DMS114 treated with DMSO at 0.1 percent for 48 hours (cell line): ENCODE results near the gene PGK1.
"Not testable (repeated sequence)": the region's sequence is repeated elsewhere in the genome, so short reads cannot be mapped to it uniquely, and the experiment has no call there.

Source experiments
- DNase-seq: peaks from one replicate; lab custom pipeline; 2025; ENCODE audit not compliant: unreplicated experiment; lab: John Stamatoyannopoulos, UW

Gene PGK1

DNA sequence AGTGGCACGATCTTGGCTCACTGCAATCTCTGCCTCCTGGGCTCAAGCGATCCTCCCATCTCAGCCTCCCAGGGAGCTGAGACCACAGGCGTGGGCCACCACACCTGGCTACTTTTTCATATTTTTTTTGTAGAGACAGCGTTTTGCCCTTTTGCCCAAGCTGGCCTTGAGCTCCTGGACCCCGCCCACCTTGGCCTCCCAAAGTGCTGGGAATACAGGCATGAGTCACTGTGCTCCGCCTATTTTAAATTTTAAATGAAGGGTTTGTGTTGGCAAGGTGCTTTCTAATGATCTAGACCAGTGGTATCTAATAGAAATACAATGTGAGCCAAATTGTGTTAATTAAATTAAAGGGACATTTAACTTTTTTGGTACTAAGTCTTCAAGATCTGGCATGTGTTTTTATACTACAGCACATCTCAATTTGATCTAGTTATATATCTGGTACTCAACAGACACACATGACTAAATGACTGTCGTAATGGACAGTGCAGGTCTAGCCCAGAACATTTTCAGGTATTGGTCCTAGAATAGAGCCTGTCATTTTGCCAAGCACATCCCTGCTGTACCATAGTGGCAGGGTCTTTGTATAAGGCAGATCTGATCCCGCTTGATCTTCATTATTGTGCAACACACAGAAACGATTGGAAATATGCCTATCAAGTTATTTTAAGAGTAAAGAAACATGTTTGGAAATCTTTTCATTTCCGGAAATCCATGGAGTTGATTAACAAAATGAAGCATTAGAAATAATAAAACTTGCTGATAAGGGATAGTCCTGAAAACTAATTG is 7.3 kb downstream of the PGK1 start:
- DNase-seq, result no peak

DNA sequence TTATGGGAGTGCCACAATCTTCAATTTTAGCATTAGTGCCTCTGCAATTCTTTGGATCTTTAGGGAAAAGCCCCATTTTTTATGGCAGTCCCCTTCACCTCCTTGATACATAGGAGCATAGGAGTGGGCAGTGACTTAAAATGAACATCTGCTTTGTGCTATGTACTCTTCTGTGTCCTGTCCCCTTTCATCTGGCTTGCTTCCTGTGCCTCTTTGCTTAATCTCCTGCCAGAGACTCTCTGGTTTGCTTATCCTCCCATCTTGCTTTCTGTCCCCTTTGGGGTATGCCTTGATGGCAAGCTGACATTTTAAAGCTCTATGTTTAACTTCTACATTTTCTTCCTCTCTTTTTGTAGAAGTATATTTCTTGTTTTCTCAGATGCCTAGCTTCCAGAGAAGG is 12.3 kb downstream of the PGK1 start:
- no peak for DNase-seq

DNA sequence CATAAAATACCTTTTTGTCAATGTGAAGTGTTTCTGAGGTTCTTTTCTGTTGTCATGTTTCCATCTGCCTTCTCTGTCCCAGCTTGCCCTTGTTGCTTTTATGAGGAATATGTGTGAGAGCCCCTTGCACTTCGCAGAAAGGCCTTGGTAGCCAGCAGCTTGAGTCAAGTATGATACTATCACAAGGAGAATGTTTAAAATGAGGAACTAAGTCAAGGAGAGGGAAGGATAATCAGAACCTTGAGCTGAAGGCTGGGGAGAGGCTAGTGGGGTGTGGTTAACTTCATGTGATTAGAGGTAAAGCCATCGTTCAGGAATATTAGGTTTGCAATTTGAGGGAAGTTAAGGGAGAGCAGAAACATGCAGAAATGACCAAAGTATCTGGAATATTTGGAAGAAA is 12.7 kb downstream of the PGK1 start:
- DNase-seq, result no peak

DNA sequence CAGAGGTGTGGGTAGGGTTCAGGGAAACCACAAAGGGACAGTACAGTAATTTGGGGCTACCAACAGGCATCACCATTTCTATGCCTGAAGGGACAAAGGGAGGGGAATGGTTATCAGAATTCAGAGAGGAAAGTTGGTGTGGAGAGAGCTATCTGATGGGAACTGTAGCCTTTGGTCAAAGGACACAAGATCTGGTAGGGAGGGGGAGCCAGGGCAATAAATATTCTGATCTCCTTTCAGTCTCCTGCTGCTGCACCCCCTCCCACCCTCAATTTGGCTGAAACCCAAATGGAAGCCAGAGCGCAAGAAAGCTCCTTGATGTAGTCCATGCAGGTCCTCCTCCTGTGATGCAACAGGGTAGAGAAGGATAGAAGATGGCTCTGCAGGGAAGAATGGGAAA is 14.6 kb downstream of the PGK1 start:
- DNase-seq, result no peak

DNA sequence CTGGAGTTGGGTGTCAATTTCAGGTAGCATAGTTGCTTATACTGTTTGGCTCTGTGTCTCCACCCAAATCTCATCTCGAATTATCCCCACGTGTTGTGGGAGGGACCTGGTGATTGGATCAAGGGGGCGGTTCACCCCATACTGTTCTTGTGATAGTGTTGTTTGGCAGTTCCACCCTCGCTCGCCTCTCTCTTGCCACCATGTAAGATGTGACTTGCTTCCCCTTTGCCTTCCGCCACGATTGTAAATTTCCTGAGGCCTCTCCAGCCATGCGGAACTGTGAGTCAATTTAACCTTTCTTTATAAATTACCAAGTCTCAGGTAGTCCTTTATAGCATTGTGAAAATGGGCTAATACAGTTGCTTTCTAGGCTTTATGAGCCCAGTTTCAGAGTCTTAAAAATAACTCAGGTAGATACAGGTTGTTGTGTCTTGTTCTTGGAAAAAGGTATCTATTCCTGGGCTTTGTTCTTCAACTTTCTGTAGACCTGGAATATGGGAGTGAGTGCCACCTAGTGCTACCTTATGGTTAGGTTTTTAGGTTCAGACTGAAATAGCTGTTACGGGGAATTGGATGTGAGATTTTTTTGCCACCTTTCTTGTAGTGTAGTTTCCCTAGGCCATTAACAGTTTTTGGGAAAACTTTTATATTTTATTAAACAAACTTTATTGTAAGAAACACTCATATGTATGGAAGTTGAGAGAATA is 15.6 kb downstream of the PGK1 start:
- no peak for DNase-seq

DNA sequence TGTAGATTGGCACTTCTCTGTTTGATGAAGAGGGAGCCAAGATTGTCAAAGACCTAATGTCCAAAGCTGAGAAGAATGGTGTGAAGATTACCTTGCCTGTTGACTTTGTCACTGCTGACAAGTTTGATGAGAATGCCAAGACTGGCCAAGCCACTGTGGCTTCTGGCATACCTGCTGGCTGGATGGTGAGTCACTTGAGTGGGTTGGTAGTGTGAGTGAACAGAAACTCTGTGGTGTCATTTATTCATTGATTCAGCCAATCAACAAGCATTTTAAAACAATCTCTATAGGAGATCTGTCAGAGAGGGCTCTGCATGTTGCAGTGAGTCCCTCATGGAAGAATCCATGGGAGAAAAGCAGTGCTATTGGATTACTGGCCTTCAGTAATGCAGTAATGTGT is 19.1 kb downstream of the PGK1 start:
- no peak for DNase-seq

DNA sequence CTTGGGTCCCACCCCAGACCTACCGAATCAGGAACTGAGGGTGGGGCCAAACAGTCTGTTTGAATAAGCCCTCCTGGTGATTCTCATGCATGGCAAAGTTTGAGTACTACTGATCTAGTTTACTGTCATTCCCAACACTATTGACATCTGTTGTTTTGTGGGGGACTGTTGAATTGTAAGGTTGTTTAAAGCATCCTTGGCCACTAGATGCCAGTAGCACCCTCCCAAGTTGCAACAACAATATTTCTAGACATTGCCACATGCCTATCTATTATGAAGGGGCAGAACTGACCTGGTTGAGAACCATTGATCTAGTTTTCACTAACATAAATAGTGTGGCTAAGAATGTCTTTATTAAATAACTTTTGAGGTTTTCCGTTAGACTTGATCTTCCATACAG is 20.3 kb downstream of the PGK1 start:
- no peak for DNase-seq

DNA sequence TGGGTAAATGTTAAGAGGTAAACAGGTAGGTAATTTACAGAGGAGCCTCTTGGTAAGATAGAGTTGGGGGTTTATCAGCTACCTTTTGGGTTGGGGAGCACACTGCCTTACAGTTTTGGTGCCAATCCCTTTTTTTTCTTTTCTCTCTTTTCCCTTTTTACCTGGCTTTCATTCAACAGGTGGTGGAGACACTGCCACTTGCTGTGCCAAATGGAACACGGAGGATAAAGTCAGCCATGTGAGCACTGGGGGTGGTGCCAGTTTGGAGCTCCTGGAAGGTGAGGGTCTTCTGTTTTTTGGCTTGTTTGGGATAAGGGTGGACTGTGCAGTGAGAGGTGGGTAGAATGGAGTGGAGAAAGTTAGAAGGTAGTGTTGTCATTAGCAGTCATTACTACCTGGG is 21.1 kb downstream of the PGK1 start:
- no peak for DNase-seq

DNA sequence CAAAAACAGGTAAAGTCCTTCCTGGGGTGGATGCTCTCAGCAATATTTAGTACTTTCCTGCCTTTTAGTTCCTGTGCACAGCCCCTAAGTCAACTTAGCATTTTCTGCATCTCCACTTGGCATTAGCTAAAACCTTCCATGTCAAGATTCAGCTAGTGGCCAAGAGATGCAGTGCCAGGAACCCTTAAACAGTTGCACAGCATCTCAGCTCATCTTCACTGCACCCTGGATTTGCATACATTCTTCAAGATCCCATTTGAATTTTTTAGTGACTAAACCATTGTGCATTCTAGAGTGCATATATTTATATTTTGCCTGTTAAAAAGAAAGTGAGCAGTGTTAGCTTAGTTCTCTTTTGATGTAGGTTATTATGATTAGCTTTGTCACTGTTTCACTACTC is 21.7 kb downstream of the PGK1 start:
- not testable (repeated sequence) for DNase-seq

DNA sequence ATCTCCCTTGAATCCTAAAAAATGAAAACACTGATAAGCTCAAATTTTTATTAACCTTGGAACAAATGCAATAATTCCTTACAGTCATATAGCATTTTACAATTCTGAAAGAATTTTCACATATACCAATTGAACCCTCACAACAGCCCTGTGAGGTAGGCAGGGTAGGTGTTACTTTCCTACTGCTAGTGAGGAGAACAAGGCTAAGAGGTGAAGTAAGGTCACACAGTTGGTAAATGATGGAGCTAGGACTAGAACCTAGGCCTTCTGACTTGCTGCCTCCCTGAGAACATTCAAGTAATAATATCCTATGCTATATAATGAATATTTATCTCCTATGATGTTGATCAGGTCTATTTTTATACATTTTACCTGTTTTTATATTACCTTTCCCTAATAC is 25.7 kb downstream of the PGK1 start:
- no peak for DNase-seq

DNA sequence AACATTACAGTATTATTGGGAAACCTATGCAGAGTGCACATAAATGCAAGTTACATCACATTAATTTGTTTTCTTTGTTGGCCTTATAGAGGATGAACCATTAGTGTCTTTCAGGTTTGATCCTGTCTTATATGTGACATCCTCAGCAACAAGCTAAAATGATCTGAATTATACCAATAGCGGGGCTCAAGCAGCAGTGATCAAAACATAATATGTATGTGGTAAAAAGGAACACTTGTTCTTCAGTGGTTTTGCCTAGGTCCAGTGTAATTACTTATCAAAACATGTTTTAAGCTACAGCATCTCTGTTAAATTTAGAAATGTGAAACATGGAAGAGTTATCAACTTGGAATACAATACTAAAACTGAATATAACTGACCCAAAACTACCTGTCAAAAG is 26.3 kb downstream of the PGK1 start:
- DNase-seq, result no peak

DNA sequence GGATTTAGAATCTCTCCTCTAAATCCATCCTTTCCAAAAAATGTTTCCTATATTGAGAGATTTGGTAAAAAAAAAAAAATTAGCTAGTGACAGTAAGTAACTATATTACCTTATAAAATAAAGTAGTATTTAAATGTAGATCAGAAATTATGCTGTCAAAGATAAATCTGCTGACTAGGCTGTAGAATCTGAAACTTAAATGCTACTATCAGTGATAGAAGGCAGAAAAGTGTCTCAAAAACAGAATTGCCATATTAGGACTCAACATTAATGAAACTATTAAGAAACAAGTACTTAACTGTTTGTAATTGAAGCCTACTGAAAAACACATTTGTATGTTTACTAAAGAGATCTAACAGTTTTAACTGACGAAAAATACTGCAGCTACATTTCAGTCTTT is 27.1 kb downstream of the PGK1 start:
- no peak for DNase-seq

DNA sequence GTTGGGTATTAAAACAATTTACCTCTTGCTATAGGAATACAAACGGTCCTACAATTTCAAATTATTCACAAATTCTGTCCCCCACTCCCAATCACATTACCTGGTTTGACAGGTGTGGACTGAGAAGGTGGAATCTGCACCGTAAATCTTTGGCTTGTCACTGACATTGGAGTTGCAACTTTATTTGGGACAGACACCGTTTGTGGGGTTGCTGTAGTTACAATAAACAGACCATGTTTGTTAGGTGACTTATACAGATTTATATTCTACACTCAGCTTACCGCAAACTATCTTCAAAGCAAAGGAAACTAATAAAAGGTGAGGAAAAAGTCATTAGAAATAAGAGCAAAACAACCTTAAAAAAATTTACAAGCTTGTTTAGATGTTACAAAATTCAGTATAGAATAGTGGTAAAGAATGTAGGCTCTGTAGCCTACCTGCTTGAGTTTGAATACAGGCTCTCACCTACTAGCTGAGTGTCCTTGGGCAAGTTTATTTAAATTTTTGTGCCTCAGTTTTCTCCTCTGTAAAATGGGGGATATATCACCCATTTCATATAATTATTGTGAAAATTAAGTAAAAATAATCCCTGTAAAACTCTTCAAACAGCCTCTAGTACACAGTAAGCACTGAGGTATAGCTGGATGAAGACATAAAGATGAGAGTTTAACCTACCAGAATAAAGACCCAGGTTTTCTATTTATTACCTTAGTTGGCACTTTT is 29.4 kb downstream of the PGK1 start:
- no peak for DNase-seq

DNA sequence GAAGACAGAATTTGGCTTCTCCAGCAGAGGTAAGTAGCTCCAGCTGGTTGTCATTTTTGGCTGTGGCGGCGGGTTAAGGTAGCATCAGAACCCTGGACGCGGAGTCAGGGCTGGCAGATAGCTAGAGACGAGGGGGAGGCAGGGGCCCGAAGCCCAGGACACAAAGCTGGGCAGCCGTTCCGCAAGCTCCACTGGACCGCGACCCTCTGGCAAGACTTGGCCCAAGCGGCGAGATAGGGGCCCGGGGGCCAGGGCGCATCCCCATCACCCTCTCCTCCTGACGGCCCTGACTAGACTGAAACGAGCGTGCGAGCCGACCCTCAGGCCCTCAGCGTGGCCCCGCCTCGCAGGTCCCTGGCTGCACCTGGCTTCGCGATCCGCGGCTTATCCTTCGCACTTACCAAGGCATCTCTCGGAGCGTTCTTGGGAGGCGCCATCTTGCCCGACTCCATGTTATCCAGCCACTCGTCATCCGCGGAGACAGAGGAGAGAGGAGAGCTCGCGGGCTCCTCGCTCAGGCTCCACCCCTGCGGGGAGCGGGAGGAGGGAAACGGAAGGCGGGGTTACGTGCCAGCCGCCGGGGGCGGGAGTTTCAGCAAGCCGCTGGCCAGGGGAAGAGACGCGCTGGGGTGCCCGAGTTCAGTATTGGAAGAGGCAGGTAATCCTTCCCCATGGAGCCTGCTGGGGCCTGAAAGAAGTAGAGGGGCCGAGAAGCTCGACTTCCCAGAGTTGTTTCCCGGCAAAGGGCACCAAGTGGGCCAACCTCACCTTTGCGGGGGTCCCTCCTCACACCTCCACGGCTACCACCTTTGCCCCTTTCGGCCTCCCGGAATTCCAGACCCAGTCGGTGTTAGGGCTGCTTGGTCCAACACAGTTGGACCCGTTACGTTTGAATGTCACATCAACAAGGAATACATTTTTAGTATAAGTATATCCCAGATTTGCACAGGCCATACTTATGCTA is 35.4 kb downstream of the PGK1 start, which contains the start of gene TAF9B:
Gene TAF9B (minus strand): TSS at position 491 of the 964 bp plus-strand sequence. CDS start 39 bp downstream, at position 452.
- peak; percentile 65 for DNase-seq

DNA sequence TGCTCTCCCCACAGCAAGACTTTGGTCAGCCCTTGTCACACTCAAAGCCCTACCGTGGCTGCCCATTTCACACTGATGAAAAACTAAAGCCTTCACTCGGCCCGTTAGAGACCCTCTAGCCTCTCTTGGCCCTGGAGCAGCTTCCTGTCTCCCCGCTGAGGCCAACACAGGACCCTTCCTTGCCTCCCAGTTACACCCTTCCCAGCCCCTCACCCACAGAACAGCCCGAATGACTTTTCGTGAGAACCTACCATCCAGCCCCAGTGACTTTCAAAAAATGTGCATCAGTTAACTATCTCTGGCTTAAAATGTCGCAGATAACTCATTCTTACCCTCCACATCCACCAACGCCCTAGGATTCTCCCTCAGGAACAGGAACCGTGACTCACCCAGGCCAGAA is 36.2 kb downstream of the PGK1 start:
- DNase-seq, result no peak

DNA sequence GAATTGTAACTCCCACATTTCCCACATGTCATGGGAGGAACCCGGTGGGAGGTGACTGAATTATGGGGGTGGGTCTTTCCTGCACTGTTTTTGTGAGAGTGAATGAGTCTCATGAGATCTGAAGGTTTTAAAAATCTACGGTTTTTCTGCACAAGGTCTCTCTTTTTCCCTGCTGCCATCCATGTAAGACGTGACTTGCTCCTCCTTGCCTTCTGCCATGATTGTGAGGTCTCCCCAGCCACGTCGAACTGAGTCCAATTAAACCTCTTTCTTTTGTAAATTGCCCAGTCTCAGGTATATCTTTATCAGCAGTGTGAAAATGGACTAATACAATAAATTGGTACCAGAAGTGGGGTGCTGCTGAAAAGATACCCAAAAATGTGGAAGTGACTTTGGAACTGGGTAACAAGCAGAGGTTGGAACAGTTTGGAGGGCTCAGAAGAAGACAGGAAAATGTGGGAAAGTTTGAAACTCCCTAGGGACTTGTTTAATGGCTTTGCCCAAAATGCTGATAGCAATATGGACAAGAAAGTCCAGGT is 43.0 kb downstream of the PGK1 start:
- not testable (repeated sequence) for DNase-seq

DNA sequence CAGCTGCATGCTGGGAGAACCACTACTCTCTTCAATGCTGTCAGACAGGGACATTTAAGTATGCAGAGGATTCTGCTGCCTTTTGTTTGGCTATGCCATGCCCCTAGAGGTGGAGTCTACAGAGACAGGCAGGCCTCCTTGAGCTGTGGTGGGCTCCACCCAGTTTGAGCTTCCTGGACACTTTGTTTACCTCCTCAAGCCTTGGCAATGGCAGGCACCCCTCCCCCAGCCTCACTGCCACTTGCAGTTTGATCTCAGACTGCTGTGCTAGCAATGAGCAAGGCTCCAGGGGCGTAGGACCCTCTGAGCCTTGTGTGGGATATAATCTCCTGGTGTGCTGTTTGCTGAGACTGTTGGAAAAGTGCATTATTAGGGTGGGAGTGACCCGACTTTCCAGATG is 53.3 kb downstream of the PGK1 start:
- DNase-seq, result not testable (repeated sequence)

DNA sequence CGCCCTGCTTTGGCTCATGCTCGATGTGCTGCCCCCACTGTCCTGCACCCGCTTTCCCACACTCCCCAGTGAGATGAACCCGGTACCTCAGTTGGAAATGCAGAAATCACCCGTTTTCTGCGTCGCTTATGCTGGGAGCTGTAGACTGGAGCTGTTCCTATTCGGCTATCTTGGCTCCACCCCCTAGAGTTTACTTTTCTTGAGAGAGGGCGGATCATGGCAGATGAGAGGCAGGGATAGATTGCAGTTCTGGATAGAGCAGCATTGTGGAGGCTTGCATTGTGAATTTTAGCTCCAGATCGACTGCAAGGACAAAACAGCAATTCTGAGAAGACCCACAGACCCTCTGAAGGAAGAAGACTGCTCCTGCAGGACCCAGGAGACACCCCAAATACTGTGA is 53.8 kb downstream of the PGK1 start:
- not testable (repeated sequence) for DNase-seq

DNA sequence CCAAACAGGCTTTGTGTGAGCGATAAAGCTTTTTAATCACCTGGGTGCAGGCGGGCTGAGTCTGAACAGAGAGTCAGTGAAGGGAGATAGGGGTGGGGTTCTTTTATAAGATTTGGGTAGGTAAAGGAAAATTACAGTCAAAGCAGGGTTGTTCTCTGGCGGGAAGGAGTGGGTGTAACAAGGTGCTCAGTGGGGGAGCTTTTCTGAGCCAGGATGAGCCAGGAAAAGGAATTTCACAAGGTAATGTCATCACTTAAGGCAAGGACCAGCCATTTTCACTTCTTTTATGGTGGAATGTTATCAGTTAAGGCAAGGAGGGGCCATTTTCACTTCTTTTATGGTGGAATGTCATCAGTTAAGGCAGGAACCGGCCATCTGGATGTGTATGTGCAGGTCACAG is 56.7 kb downstream of the PGK1 start:
- DNase-seq, result not testable (repeated sequence)

DNA sequence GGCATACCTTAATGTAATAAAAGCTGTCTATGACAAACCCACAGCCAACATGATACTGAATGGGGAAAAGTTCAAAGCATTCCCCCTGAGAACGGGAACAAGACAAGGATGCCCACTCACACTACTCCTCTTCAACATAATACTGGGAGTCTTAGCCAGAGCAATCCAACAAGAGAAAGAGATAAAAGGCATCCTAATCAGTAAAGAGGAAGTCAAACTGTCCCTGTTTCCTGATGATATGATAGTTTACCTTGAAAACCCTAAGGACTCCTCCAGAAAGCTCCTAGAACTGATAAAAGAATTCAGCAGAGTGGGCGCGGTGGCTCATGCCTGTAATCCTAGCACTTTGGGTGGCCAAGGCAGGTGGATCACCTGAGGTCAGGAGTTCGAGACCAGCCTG is 59.1 kb downstream of the PGK1 start:
- not testable (repeated sequence) for DNase-seq
